Upper lobe of left lung (tissue), 4 donors: ENCODE data around the gene RAB43.

ENCODE experiments used
- EP300 ChIP-seq, 4 donors: sonication (generic); formaldehyde crosslinking; IDR thresholded peaks; one replicate each; pipeline ENCODE4 v1.5.1; 2017; ENCODE audit warnings: antibody characterized with exemption in 4 of 4, control low read depth in 2 of 4
- POLR2A ChIP-seq, 4 donors: fragments of 450-650 bp; IDR thresholded peaks; one replicate each; pipeline ENCODE4 v1.5.1; 2016 to 2017; ENCODE audit warnings: antibody characterized with exemption in 4 of 4, mild to moderate bottlenecking in 2 of 4
- TF ChIP-seq, protein P1 (sequence below), 6 experiments: fragments of 450-650 bp in 4 of 6; fragments of 200-600 bp in 2 of 6; sonication (generic) in 2 of 6; IDR thresholded peaks; one replicate each; pipeline ENCODE4 v1.5.1; 2016 to 2019; ENCODE audit warnings: antibody characterized with exemption in 6 of 6

- TF ChIP-seq, protein P1, sequence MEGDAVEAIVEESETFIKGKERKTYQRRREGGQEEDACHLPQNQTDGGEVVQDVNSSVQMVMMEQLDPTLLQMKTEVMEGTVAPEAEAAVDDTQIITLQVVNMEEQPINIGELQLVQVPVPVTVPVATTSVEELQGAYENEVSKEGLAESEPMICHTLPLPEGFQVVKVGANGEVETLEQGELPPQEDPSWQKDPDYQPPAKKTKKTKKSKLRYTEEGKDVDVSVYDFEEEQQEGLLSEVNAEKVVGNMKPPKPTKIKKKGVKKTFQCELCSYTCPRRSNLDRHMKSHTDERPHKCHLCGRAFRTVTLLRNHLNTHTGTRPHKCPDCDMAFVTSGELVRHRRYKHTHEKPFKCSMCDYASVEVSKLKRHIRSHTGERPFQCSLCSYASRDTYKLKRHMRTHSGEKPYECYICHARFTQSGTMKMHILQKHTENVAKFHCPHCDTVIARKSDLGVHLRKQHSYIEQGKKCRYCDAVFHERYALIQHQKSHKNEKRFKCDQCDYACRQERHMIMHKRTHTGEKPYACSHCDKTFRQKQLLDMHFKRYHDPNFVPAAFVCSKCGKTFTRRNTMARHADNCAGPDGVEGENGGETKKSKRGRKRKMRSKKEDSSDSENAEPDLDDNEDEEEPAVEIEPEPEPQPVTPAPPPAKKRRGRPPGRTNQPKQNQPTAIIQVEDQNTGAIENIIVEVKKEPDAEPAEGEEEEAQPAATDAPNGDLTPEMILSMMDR (IDR thresholded peaks at IDR 0.05): no peak
- TF ChIP-seq POLR2A (IDR thresholded peaks at IDR 0.05) (no peak), EP300 (IDR thresholded peaks at IDR 0.05) (no peak)
Observed at GRCh38 chr3:129130291-129130813, 8.7 kb upstream of the RAB43 start.
